ENCODE results near the gene CHRNG.

The CHRNG gene

GRCh38 chr2:232539298-232540231, at the start of gene CHRNG:
Gene CHRNG, plus strand, starts transcription at chr2:232539692. Its CDS starts 56 bp downstream, at chr2:232539748.
- DNase-seq (ENCODE audit: low read depth in 3 of 3), result no peak

- no peak for DNase-seq (ENCODE audit: low read depth in 3 of 3)
These were observed 49.0 kb upstream of the CHRNG start for GRCh38 chr2:232490221-232491138.

- DNase-seq (ENCODE audit: low read depth in 3 of 3), result no peak
These were observed 48.2 kb upstream of the CHRNG start for GRCh38 chr2:232491139-232491780.

DNA sequence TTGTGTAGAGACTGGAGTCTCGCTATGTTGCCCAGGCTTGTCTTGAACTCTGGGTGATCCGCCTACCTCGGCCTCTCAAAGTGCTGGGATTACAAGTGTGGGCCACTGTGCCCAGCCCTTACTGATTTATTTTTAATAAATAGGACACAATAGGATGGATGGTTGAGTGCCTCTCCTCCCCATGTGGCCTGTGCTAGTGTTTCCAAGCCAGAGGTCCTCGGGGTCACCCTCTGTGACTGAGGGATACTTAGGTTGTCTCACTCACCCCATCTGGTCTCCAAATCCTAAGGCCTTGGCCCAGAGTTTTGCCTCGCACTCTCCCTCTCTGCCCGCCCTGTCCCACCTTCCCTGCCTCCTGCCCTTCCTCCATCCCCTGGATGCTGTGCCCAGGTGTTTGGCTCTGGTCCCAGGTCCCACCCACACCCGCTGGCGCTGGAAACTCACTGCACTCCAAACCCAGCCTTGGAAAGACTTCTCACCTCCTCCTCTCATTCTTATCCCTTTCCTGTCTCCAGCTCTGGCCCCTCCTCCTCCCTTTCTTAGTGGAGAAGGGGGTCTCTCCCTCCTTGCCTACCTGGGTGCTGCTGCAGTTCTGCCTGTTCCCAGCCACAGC, 47.1 kb upstream of the CHRNG start:
- no peak for DNase-seq (ENCODE audit: low read depth in 3 of 3)

- DNase-seq (ENCODE audit: low read depth in 3 of 3), result no peak
These were observed 46.4 kb upstream of the CHRNG start for GRCh38 chr2:232492963-232493700.

- no peak for DNase-seq (ENCODE audit: low read depth in 3 of 3)
These were observed 45.6 kb upstream of the CHRNG start for GRCh38 chr2:232493701-232494474.

DNA sequence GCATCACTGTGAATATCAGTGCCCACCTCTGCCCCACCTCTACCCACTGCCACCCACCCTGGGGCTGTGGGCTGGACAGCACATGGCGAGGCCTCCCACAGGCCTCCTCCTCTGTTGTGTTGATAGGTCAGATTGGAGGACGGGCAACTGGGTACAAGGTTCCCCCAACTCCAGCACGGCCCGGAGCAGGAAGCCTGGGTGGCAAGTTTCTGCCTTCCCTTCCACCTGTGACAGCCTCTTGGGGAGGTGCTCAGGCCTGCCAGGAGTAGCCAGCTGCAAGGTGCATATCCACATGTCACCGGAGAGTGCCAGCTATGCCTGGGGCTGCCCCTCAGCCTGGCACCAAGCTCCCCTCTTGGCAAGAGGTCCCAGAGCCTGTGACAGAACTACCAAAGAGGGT, 45.0 kb upstream of the CHRNG start:
- no peak for DNase-seq (ENCODE audit: low read depth in 3 of 3)

- DNase-seq (ENCODE audit: low read depth in 3 of 3), result no peak
These were observed 44.2 kb upstream of the CHRNG start for GRCh38 chr2:232495292-232495691.

- DNase-seq (ENCODE audit: low read depth in 3 of 3), result no peak
These were observed 42.8 kb upstream of the CHRNG start for GRCh38 chr2:232496501-232497270.

- no peak for DNase-seq (ENCODE audit: low read depth in 3 of 3)
These were observed 42.1 kb upstream of the CHRNG start for GRCh38 chr2:232497348-232497747.

GRCh38 chr2:232498452-232498851, 41.0 kb upstream of the CHRNG start:
- no peak for DNase-seq (ENCODE audit: low read depth in 3 of 3)

- DNase-seq (ENCODE audit: low read depth in 3 of 3), result no peak
These were observed 38.1 kb upstream of the CHRNG start for GRCh38 chr2:232501331-232501771.

DNA sequence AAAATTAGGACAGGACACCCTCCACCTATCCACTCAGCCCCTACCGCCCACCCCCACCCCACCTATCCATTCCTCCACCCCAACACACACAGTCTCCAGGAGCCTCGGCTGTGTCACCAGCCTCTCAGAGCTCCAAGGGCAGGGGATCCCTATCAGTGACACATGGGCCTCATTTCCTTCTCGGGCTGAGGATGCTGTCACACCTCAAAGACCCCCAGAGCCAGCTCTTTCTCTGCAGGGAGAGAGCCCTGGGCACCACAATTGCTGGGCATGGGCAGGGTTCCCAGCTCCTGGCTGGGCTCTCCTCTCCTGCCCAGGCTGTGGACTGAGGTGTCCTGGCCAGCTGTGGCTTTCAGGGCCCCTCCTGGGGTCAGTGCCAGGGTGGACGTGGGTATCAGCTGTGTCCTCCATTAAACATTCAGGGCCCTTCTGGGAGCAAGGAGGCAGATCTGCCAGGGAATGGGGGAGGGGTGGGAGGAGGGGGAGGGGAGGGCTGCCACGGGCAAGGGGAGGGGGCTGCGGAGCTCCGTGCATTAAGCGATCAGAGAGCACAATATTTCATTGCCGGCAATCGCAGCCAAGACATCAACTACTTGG, 37.6 kb upstream of the CHRNG start:
- DNase-seq (ENCODE audit: low read depth in 3 of 3), result no peak

- DNase-seq (ENCODE audit: low read depth in 3 of 3), result no peak
These were observed 37.0 kb upstream of the CHRNG start for GRCh38 chr2:232502511-232502910.

- DNase-seq (ENCODE audit: low read depth in 3 of 3), result no peak
These were observed 36.3 kb upstream of the CHRNG start for GRCh38 chr2:232502911-232503808.

GRCh38 chr2:232503809-232504323, 35.6 kb upstream of the CHRNG start:
- DNase-seq (ENCODE audit: low read depth in 3 of 3), result no peak

DNA sequence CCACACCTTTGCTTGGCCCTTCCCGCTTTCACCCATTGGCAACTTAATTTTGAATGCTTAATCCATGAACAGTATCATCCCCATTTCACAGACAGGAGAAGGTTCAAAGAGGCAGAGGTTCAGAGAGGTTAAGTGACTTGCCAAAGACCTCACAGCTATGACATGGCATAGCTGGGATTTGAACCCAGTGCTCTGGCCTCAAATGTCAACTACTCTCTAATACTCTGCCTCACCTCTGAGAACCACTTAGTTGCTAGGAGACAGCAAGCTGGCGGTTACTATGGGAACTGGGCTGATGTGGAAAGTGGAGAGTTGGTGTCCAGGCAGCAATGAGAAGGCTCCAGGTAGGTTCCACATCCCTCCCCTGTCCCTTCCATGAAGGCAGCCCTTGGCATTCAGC, 35.1 kb upstream of the CHRNG start:
- no peak for DNase-seq (ENCODE audit: low read depth in 3 of 3)

GRCh38 chr2:232505856-232506255, 33.6 kb upstream of the CHRNG start:
- DNase-seq (ENCODE audit: low read depth in 3 of 3), result no peak
